Astrocyte of the cerebellum (primary cell): ENCODE measurements around the gene SUSD2.

Source experiments
- DNase-seq: peaks from one replicate; pipeline ENCODE4 v3.0.0-alpha.2; 2011; ENCODE audit warnings: low read depth
- H3K4me3 ChIP-seq: 2 replicates; pipeline ENCODE4 v1.5.1; 2011; ENCODE audit warnings: mild to moderate bottlenecking, low read depth, low read length, moderate library complexity
- in situ Hi-C: cut with HindIII; loops from 2 replicates; pipeline ENCODE4 v1.10.0; 2017; ENCODE audit warnings: low sequenced_read_pairs
- TF ChIP-seq, protein P1 (sequence below): IDR thresholded peaks from 2 replicates; pipeline ENCODE4 v1.5.1; 2012; ENCODE audit warnings: low read length, low read depth, moderate library complexity, mild to moderate bottlenecking; ENCODE audit errors: missing control alignments

The SUSD2 gene

DNA sequence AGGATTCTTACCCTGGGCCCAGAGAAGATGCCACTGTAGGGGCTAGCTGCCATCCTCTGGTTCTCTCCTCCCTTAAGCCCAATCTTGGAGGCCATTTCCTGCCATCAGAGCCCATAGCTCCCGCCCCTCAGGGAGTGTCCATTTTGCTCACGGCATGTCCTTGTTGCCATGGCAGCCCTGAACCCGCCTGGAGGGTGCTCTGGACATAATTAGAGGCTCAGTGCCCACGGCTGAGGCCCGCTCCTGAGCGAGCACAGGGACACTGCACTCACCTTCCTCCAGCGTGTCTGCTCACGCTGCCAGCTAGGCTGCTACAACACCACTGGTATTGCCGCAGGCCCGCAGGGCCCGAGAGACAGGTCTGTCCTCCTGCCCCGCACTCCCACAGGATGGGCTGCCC, 11.1 kb upstream of the SUSD2 start:
- no peak for DNase-seq
- no peak overlapping the region for H3K4me3 ChIP-seq
- TF ChIP-seq, protein P1, sequence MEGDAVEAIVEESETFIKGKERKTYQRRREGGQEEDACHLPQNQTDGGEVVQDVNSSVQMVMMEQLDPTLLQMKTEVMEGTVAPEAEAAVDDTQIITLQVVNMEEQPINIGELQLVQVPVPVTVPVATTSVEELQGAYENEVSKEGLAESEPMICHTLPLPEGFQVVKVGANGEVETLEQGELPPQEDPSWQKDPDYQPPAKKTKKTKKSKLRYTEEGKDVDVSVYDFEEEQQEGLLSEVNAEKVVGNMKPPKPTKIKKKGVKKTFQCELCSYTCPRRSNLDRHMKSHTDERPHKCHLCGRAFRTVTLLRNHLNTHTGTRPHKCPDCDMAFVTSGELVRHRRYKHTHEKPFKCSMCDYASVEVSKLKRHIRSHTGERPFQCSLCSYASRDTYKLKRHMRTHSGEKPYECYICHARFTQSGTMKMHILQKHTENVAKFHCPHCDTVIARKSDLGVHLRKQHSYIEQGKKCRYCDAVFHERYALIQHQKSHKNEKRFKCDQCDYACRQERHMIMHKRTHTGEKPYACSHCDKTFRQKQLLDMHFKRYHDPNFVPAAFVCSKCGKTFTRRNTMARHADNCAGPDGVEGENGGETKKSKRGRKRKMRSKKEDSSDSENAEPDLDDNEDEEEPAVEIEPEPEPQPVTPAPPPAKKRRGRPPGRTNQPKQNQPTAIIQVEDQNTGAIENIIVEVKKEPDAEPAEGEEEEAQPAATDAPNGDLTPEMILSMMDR, result no peak
- in situ Hi-C loops, result no loop called here

DNA sequence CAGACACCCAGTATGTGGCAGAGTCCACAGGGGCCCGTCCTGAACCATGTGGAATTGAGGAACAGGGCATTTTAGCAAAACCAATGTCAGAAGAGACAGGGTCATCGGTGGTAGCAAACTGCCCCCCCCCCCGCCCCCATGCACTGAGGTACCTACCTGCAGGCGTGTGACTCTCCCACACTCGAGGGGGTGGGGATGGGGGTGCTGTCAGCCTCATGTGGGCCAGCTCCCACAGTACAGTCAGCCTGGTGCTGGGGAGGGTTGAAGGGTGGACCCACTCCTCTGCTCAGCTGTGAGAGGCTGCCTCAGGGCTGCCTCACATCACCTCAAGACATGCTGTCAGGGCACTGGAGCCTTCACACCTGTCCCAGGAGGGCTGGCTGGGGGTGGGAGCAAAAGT, 10.7 kb upstream of the SUSD2 start:
- no peak for DNase-seq
- in situ Hi-C loops, result no loop called here
- TF ChIP-seq, protein P1, result no peak
- no peak overlapping the region for H3K4me3 ChIP-seq

DNA sequence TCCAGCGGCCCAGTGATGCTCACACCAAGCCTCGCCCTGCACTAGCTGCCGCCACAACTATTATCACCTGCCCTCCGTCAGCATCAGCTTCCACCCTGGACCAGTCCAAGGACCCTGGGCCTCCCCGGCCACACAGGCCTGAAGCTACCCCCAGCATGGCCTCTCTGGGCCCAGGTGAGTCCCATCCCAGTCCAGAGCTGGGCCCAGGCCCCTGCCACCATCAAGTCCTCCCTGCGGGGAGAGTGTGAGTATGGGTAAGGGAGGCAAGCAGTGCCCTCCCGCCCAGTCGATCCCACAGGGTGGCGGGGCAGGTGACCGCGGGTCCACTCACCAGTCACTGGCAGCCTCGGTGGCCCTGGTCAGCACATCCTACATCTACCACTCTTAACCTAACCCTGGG, 9.5 kb upstream of the SUSD2 start:
- TF ChIP-seq, protein P1, result no peak
- H3K4me3 ChIP-seq, result no peak overlapping the region
- no peak for DNase-seq
- in situ Hi-C loops, result no loop called here

DNA sequence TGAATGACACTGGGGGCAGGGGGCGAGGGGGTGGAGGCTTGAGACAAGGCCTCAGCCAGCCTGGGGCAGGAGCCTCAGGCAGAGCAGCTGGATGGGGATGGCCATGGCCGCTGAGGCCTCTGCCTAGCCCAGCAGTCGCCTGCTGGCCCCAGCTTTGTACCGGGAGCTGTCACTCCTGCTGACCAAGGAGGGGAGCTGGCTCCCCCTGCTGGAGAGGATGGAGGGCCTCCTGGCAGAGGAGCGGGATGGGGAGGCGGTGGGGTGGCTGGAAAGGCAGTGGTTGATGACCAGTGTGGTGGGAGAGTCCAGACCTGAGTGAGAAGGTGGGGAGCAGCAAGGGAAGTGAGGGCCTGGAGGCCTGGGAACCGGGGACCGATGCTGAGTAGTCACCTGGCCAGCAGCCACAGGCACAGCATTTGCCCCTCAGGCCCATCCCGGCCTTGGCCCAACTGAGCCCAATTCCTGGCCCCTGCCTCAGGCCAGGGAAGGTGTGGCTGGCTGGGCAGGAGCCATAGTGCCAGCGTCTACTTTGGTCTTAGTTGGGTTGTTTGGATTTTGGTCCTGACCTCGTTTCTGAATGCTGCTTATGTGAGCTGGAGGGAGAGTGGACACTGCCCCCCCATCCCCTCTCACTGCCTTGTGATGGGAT, 6.0 kb upstream of the SUSD2 start:
- peak; percentile 50 for DNase-seq
- H3K4me3 ChIP-seq, result no peak overlapping the region
- in situ Hi-C loops, result no loop called here
- TF ChIP-seq, protein P1, result peak; percentile 95

DNA sequence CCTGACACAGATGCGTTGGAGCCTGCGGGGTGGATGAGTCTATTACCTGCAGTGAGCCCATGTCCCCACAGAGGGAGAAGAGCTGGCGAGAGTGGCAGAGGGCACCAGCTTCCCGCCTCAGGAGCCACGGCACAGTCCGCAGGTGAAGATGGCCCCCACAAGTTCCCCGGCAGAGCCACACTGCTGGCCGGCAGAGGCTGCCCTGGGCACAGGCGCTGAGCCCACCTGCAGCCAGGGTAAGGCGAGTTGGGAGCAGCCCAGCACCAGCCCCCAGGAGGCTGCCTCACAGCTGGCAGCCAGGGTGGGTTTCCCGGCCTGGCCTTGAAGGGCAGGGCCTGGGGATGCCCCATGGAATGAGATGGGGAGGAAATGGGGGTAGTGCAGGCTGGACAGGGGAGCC, 5.2 kb upstream of the SUSD2 start:
- no peak for DNase-seq
- TF ChIP-seq, protein P1, result no peak
- in situ Hi-C loops, result no loop called here
- no peak overlapping the region for H3K4me3 ChIP-seq

DNA sequence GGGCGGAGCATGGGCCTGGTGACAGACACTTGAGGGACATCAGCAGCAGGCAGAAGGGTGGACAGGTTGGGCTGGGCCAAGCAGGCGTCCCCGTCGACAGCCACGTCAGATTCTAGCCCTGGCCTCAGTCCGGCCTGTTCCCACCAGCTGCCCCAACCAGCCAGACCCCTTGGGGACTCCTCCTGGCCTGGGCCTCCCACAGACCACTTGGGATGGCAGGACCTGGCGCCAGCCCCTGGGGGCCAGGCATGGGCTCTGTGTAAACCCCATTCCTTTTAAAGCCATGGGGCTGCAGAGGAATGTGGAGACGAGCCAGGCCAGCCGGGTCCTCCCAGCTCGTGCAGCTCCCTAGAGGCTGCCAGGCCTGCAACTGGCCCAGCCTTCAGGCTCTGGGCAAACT, 4.7 kb upstream of the SUSD2 start:
- TF ChIP-seq, protein P1, result no peak
- H3K4me3 ChIP-seq, result no peak overlapping the region
- in situ Hi-C loops, result no loop called here
- no peak for DNase-seq
